Adipose tissue (tissue), 3 donors: Measurements from ENCODE around the gene GDF11. TPM values are rescaled to one million over a fixed set of nuclear protein-coding genes. Genes with fewer than 3 reads are reported as not detected.

Experiments
- H3K27ac ChIP-seq: one replicate; pipeline ENCODE4 v1.5.1; 2013; ENCODE audit warnings: low read depth, low read length
- WGBS, 3 donors: extraction: QIAGEN DNeasy Blood & Tissue Kit; methylation state at CpG; one replicate each; pipeline ENCODE4 v1.1.7; 2013; 5-methylcytosine and 5-hydroxymethylcytosine counted together
- polyA plus RNA-seq, 3 donors: library from polyadenylated mRNA; stranded (reverse); fragments of 200-250 nt; gene quantifications; one replicate each; pipeline ENCODE4 v1.2.3, GENCODE V29; 2013
- donor health status: healthy with polysubstance abuse.
- donor health status: Bipolar disorder and iron deficiency.
- donor health status: healthy.

Gene GDF11
- polyA plus RNA-seq, 3 donors = 1.5 to 10.2 (median 2.2) TPM

DNA sequence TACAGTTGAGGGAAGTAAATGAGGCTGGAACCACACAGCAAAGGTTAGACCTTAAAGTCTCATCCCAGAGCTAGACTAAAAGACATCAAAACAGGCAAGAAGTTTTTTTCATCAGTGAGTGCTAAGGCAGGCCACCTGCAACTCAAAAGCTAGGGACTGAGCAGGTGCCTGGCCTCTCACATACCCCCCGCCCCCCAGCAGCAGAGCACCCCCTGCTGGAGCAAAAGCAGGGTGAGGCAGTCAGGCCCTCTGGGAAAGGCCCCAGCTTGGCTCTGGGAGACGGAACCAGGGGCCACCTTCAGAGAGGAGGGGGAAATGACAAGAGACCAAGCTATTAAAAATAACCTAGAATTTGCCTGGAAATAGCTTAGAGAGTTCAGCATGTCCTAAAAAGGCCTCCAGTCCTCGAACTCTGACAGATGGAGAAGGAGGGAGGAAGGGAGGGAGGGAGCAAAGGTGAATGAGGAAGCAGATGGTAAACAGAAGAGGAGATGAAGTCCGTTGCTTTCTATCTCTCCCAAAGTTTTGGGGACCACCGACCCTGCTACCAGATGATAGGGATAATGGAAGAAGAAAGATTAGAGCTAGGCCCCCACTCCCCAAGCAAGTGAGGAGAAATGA lies 37.0 kb upstream of the GDF11 start:
- no peak overlapping the region for H3K27ac ChIP-seq
- WGBS, 3 donors = 42 to 50% (median 45%) methylated on average over 5 of the region's 5 CpGs

DNA sequence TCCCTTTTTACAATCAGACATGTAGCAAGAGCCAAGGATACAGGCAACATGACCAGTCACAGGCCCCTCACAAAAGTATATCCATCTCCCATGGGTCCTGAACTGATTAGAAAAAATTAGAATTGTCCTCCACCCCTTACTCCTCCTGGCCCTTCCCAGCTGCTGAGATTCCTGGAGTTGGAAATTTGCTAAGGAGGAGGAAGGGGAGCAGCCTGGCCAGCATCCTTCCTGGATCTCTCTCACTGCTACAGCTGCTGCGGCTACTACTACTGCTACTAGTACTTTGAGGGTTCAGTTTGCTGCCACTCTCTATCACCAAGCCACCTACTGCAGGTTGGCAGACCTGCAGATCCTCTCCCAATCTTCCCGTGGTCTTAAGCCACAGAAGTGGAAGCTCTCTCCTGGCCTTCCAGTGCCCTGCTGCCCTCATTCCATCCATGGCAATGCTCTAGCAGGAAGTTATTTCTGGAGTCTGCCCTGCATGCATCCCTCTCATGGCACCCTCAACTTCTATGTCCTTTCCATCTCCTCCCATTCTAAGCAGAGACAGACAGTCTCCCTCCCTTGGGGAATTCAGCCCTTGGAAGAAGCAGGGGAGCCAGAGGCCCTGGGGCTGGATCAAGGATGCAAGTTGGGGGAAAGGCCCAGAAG lies 36.2 kb upstream of the GDF11 start:
- no peak overlapping the region for H3K27ac ChIP-seq
- 67 to 80% (median 71%) methylated on average over 2 of the region's 2 CpGs for WGBS, 3 donors

DNA sequence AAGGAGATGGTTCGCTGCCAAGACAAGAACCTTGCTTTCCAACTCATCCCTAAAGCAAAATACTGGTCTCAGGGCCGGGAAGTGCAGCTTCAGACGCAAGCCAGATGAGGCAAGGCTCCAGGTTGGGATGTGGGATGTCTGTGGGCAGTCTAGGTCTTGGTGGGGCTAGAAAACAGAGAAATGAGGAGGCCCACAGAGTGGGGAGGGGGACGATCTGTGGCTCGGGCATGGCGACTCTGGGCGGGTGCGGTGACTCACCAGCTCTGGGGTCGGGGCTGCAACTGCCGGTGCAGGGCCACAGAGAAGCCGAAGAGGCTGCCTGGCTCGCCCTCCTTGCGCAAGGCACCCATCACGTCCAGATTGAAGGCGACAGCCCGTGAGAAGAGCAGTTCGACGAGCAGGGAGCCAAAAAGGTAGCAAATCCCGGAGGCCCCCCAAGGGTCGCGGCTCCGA lies 35.7 kb upstream of the GDF11 start:
- H3K27ac ChIP-seq = no peak overlapping the region
- 8 to 12% (median 9%) methylated on average over 19 to 22 of the region's 22 CpGs for WGBS, 3 donors

DNA sequence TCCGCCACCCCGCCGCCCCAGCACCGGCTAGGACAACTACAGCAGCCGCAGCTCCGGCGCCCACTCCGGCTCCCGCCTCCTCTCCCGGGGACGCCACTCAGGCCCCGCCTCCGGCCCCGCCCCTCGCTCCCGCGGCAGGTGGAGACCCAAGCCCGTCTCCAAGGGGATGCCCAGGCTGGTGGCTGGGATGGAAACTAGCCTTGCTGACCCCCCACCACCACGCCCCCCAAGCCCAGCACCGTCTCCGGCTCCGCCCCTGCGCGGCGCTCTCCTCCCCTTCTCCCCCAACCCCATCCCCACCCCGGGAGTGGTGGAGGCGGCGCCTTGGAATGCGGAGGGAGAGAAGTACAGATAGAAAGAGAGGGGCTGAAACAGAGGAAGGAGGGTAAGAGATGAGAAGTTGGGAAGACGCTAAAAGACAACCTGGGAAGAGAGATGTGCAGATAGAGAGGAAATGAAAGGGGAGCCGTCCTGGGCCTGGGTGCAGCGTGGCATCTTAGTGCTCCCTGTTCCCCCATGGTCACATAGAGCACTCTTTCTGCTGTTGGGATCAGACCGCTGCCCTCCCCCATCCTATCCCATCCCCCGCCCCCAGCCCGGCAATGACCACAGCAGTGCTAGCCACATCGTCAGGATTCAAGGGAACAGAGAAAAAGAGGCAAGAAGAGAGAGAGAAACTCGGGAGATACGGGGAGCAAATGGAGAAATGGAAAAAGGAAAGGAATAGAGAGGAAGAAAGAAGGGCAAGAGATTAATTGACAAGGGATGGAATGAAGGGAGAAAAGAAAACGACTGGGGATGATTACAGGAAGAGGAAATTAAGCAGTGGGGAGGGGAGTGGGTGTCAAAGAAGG lies 34.9 kb upstream of the GDF11 start, which contains the start of gene ITGA7:
ITGA7 (minus strand) TSS at position 64 of the 854 bp plus-strand sequence. CDS start 222 bp downstream, outside the sequence.
- WGBS, 3 donors = 1 to 2% (median 1%) methylated on average over 29 to 39 of the region's 39 CpGs
- no peak within 1 kb of the TSS for H3K27ac ChIP-seq

DNA sequence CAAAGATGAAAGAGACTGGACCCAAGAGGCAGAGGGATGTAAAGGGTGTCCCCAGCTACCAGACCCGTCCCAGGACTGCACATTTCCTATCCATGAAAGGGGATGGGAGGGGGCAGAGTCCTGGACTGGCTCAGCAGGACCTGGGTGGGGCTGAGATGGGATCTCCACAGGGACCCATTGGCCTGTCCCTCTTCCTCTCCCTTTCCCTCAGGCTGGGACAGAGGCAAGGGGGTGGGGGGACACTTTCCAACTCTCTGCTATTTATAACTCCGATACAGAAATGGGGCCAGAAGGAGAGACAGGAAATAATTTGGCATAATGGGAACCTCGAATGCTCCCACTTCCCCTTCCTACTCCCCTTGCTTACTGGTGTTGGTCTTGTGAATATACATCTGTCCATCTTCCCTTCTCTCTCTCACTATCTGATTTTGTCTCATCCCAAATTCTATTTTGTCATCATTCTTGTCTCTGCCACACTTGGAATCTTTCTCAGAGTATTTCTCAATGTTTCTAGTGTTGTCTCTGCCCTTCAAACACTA lies 34.2 kb upstream of the GDF11 start:
- H3K27ac ChIP-seq = no peak overlapping the region
- WGBS, 3 donors = 3 to 24% (median 5%) methylated on average over 3 of the region's 3 CpGs

DNA sequence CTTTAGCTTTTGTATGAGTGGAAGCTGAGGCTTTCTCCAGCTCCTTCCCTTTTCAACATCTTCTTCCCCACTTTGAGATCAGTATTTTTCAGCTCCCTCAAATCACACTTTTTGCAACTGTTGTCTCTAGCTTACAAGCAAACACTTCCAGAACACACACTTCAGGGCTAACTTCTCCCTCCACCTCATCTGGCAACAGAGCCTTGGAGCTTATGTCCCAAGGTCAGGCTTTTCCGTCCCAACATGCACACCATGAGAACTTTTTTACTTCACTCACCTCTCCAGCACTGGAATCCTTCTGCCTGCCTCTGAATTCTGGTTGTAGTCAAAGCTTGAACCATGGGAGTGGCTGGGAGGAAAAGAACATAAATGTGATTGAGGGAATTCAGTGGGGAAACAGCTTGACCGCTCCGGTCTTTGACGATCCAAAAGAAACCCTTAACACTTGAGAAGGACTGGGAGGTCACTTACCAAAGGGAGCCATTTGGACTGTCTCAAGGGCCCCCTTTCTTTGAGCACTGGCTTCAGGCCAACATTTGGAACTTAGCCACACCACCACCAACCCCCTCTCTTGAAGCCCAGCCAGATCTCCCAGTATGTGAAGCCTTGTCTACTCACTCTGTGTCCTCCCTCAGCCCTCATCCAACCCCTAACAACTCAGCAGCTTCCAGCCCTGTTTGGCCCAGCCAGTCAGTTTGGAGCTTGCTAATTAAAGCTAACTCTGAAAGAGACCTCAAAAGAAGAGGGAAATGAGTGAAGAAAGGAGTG lies 31.0 kb upstream of the GDF11 start:
- H3K27ac ChIP-seq = peak overlapping the region; percentile 64
- 40 to 70% (median 64%) methylated on average over 4 of the region's 4 CpGs for WGBS, 3 donors

DNA sequence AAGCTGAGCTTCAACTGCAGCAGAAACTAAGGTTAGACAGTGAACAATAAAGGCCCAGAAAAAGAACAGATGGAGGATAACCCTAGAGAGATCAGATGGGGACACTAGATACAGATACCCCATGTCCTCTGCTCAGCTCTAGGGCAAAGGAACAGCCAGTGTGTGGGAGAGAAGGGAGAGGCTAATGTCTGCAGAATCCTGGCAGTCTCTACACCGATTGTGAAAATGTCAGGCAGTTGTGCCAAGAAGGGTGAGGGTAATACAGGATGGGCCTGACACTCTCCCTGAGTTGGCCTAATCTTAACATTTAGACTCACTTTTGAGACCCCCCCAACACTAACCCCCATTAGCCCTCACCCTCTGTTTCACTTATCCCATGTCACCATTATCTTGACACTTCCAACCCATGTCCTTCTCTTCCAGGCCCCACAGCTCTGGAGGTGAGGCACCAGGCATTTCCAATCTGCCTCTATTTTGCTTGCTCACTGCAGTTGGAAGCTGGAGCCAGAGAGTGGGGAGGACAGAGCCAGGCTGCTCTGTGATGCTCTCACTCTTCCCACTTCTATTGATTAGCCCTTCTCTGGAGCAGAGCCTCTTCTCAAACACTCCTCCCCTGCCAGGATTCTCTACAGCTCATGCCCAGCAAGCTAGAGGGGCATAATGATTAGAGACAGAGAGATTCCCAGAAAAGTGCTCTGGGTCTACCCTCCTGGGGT lies 30.1 kb upstream of the GDF11 start:
- 40 to 45% (median 41%) methylated on average over 1 of the region's 1 CpG for WGBS, 3 donors
- H3K27ac ChIP-seq = no peak overlapping the region

DNA sequence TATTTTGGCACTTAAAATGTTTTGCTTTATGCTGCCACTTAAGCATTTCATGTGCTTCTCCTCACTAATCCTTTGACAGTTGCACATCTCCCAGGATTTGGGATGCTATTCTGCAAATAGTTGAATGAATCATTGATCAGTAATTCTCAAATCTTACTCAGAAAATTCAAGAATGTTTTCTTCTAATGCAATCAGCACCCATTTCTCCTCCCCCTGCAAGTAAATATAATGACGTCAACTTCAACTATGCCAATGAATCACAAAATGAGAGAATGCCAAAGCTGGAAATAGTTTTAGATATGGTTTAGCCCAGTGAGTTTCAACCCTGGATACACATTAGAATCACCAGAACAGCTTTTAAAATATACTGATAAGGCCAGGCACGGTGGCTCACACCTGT lies 29.2 kb upstream of the GDF11 start:
- no peak overlapping the region for H3K27ac ChIP-seq
- 64 to 75% (median 68%) methylated on average over 2 of the region's 2 CpGs for WGBS, 3 donors

DNA sequence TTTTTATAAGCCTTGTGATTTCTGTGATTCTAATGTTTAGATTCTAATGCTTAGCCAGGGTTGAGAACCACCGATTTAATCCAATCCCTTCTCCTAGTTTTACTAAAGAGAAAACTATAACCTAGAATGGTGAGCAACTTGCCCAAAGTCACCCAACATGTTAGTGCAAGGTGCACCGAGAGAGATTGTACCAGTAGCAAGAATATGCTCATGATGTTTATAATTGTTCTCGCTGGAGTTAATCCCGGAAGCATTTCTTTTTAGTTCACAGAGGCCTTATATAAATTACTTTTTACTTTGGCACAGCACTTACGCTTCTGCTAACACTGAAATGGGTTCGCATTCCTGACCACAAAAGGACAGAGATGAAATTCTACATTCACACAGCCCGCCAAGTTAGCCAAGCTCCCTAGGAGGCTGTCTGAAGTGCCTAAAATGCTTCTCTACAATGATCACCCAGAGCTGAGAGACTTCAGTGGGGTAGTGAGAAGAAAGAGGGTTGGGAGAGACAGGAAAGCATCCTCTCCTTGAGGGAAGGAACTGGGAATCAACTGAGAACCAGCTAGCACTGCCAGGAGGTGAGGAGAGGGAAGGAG lies 27.7 kb upstream of the GDF11 start:
- peak overlapping the region; percentile 40 for H3K27ac ChIP-seq
- WGBS, 3 donors = 56 to 71% (median 64%) methylated on average over 7 of the region's 7 CpGs

DNA sequence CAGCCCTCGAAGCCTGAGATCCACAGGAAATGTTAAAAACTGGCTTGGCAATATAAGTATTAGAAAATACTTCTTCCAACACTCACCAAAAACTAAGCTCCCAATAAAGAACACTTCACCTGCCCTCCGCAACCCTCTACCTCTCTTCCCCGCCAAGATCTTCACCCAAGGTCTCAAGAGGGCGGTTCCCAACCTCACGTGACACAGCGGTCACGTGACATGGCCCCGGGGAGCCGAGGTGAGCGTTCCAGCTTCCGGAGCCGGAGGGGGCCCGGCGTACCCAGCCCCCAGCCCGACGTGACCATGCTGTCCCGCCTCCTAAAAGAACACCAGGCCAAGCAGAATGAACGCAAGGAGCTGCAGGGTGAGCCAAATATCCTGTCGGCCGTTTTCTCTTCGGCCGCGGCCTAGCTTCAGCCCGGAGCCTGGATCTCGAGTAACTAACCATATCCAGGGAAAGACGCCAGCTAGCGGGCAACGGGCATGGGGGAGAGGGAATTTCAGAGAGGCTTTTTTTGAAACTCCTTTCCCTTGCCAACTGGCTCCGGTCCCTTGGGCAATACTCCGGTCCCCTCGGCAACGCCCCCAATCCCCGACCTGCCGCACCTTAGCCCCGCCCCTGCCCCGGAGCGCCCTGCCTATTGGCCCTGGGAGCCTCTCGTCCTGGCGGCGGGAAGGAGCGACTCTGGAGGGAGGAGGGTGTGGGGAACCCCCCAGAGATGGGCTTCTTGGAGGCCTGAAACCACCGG lies 26.9 kb upstream of the GDF11 start, which contains the start of gene BLOC1S1:
BLOC1S1 (plus strand) TSS at position 214 of the 749 bp plus-strand sequence; CDS start at position 220, 6 bp downstream.
- 0 to 1% (median 0%) methylated on average over 39 to 42 of the region's 42 CpGs for WGBS, 3 donors
- H3K27ac ChIP-seq = peak within 1 kb of the TSS; percentile 57

DNA sequence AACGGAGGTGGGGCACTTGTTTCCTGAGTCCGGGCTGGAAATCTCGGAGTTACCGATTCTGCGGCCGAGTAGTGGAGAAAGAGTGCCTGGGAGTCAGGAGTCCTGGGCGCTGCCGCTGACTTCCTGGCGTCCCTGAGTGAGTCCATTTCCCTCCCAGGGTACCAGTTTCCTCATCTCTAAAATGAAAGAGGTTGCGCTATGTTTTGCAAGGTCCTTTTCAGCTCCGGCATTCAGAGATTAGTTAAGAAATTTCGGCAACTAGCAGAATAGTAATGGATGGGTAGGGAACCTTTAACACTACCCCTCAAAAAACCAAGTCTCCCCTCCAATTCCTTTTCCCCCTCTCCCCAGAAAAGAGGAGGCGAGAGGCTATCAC lies 26.4 kb upstream of the GDF11 start:
- 2 to 5% (median 4%) methylated on average over 13 of the region's 13 CpGs for WGBS, 3 donors
- H3K27ac ChIP-seq = peak overlapping the region; percentile 57

DNA sequence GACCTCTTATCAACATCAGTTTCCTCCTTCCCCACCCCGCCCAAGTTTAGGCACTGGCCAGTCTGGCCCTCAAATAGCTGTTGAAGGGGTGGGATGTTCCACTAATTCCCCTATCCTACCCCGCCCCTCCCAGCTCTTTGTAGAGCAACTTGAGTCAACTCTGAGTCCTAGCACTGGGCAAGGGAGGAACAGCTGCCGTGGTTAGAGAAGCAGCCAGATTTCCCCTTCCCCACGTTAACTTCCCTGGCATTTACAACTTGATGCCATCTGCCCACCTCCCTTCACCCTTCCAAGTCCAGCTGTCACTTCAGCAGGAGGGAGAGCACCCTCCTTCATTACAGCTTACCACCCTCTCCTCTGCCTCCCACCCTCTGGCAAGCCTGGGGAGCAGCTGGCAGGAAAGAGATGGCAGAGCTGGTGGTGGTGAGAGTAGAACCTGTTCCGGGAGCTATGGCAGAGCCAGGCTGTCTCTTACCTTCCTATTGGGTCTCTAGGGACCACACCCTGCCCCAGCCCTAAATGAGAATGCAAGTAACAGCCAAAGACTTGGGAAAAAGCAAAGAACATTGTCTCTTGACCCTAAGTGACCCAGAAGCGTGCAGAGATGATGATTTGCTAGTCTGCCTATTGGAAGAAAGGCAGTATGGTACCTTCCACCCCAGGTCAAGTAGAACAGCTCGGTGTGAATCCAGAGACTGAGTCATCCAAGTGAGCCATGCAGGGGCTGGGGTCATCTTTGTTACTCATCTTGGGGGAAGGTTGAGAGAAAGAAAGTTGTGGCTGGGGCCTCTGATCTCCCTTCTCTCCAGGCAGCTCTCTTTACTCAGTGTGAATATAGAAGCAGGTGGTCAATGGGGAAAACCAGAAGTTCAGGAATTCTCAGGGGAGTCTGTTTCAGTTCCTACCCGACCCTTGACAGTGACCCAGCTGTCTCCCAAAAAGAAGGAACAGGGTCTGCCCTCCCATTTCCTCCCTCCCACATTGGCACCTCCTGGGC lies 25.6 kb upstream of the GDF11 start:
- H3K27ac ChIP-seq = peak overlapping the region; percentile 57
- 32 to 54% (median 40%) methylated on average over 8 of the region's 8 CpGs for WGBS, 3 donors

DNA sequence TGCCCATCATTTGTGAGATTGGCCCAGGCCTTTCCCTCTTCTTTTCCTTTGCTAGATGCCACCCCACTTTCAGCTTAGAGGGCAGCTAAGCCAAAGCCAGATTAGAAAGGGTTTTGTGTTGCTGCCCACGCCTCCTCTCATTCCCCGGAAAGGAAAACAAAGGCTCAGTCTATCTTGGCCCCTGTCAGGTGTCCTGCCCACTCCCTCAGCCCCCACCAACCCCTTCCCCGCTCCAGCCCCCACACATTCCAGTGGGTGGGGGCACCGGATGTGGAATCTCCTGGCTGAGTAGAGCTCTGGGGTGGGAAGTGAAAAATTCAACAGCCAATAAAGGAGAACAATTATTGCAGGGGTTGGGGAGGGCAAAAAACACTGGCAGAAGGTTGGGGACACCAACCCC lies 24.9 kb upstream of the GDF11 start:
- no peak overlapping the region for H3K27ac ChIP-seq
- 46 to 61% (median 48%) methylated on average over 4 of the region's 4 CpGs for WGBS, 3 donors

DNA sequence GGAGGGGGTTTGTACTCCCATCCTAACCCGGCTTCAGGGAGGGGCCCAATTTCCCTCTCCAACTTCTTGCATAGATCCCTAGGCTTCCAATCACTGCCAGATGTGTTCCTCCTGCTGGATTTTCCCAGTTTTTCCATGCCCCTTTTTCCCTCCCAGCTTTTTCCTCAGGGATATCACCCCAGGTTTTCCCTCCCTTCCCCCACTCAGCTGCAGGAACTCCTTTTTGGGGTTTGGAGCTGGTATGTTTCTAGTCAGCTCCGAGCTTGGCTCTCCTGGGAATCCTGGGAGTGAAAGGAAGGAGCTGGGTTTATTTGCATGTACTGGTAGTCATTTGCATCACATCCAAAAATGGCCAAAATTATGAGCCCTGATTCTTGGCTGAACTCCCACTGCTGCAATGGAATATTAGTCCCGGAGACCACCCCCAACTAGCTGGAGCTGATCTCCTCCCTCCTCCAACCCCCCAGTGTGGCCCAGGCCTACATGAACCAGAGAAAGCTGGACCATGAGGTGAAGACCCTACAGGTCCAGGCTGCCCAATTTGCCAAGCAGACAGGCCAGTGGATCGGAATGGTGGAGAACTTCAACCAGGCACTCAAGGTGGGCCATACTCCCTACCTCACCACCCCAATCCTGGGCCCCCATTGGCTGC lies 24.2 kb upstream of the GDF11 start:
- WGBS, 3 donors = 56 to 64% (median 63%) methylated on average over 4 of the region's 4 CpGs
- H3K27ac ChIP-seq = no peak overlapping the region

DNA sequence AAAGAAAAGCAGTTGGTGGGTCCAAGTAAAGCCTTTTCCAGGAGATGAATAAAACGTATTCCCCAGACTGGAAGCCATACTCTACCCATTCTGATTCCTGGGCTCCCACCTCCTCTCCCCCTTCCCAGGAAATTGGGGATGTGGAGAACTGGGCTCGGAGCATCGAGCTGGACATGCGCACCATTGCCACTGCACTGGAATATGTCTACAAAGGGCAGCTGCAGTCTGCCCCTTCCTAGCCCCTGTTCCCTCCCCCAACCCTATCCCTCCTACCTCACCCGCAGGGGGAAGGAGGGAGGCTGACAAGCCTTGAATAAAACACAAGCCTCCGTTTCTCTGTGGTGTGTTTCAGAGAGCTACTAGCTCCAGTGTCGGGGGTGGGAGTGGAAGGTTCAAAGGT lies 23.6 kb upstream of the GDF11 start:
- 68 to 79% (median 70%) methylated on average over 7 of the region's 7 CpGs for WGBS, 3 donors

More for the DNA sequence above, 23.6 kb upstream of the GDF11 start:
- H3K27ac ChIP-seq = no peak overlapping the region
